Measurements from ENCODE around the gene FNDC3B. TPM values are rescaled to one million over a fixed set of nuclear protein-coding genes. Genes with fewer than 3 reads are reported as not detected.

FNDC3B gene
- total and polyA plus RNA-seq, 9 of the 15 experiments (the other 6 are each of a cell fraction or from before 2014, with no cell fraction given): 7.0 to 35.8 (median 16.2) TPM

DNA sequence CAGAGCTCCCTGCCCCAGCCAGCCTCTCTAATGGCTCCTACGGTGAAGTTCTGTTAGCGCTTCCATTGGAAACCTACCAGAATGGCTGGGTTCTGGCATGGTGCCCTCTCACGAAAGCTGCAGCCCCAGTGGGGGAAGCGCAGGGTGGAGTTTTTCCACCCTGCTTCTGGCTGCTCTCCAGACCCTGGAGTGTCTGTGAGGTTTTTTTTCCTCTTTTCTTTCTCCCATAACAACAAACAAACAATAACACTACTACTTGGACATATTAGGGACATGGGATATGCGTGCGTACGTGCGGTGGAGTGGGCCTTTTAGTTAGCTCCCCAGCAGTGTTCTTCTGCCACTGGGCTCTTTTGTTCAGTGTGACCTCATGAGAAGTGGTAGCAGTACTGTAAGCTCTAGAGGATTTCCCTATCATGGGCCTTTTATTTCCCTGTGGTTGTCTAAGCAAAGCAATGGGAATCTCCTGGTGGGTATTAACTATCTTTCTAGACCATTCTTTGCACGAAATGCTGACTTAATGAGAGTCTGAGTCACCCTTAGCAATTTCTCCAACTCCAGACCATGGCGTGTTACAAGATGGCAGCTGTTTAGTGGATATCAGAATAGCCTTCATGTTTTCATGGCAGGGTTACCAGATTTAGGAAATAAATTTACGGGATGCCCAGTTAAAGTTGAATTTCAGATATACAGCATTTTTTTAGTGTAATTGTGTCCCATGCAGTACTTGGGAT is 161.9 kb downstream of the FNDC3B start (continued):
- TF ChIP-seq MAFG (tag; conservative IDR thresholded peaks at IDR 0.05) (peak; percentile 16; the same call in 1 of the 2 replicates), RHOXF2B (CRISPR knock-in tag; conservative IDR thresholded peaks at IDR 0.05) (no peak), ZNF778 (CRISPR knock-in tag; IDR thresholded peaks at IDR 0.05) (no peak), ZNF589 (CRISPR knock-in tag; IDR thresholded peaks at IDR 0.05; ENCODE audit: low read depth) (peak; percentile 92), LCOR (CRISPR knock-in tag; IDR thresholded peaks at IDR 0.05) (no peak), ZC3H11A (IDR thresholded peaks at IDR 0.05; ENCODE audit: low read depth, low read length) (no peak), NFIC (IDR thresholded peaks at IDR 0.05) (peak; percentile 87), GATA2 (CRISPR knock-in tag; IDR thresholded peaks at IDR 0.05) (no peak), RUNX1 (IDR thresholded peaks at IDR 0.05; ENCODE audit: low read depth) (no peak), EP300 (IDR thresholded peaks at IDR 0.05; ENCODE audit: low read length) (0 out of 2 replicates have a peak, but pooled peaks have one; percentile 3), ZNF316 (IDR thresholded peaks at IDR 0.05) (0 out of 2 replicates have a peak, but pooled peaks have one; percentile 20), JUND (IDR thresholded peaks at IDR 0.05; ENCODE audit: borderline replicate concordance, low read depth, low read length) (peak; percentile 83), JUND (tag; IDR thresholded peaks at IDR 0.05; ENCODE audit: borderline replicate concordance, low read depth, low read length) (peak; percentile 68; the same call in 2 of the 3 replicates), SMARCA4 (IDR thresholded peaks at IDR 0.05) (peak; percentile 57; the same call in 1 of the 2 replicates), ETV5 (CRISPR knock-in tag; IDR thresholded peaks at IDR 0.05; ENCODE audit: low read depth) (no peak), ARNT (IDR thresholded peaks at IDR 0.05) (0 out of 4 replicates have a peak, but pooled peaks of 1 of the 2 experiments have one; percentile 55), KDM5B (IDR thresholded peaks at IDR 0.05; ENCODE audit: insufficient replicate concordance, low read depth, low read length) (no peak)
- TF ChIP-seq, protein P1, sequence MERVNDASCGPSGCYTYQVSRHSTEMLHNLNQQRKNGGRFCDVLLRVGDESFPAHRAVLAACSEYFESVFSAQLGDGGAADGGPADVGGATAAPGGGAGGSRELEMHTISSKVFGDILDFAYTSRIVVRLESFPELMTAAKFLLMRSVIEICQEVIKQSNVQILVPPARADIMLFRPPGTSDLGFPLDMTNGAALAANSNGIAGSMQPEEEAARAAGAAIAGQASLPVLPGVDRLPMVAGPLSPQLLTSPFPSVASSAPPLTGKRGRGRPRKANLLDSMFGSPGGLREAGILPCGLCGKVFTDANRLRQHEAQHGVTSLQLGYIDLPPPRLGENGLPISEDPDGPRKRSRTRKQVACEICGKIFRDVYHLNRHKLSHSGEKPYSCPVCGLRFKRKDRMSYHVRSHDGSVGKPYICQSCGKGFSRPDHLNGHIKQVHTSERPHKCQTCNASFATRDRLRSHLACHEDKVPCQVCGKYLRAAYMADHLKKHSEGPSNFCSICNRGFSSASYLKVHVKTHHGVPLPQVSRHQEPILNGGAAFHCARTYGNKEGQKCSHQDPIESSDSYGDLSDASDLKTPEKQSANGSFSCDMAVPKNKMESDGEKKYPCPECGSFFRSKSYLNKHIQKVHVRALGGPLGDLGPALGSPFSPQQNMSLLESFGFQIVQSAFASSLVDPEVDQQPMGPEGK (CRISPR knock-in tag; IDR thresholded peaks at IDR 0.05; ENCODE audit: borderline replicate concordance): no peak
- TF ChIP-seq, protein P2, sequence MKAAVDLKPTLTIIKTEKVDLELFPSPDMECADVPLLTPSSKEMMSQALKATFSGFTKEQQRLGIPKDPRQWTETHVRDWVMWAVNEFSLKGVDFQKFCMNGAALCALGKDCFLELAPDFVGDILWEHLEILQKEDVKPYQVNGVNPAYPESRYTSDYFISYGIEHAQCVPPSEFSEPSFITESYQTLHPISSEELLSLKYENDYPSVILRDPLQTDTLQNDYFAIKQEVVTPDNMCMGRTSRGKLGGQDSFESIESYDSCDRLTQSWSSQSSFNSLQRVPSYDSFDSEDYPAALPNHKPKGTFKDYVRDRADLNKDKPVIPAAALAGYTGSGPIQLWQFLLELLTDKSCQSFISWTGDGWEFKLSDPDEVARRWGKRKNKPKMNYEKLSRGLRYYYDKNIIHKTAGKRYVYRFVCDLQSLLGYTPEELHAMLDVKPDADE (conservative IDR thresholded peaks at IDR 0.05; ENCODE audit: control insufficient read depth, low read depth, low read length): no peak
- TF ChIP-seq, protein P3, sequence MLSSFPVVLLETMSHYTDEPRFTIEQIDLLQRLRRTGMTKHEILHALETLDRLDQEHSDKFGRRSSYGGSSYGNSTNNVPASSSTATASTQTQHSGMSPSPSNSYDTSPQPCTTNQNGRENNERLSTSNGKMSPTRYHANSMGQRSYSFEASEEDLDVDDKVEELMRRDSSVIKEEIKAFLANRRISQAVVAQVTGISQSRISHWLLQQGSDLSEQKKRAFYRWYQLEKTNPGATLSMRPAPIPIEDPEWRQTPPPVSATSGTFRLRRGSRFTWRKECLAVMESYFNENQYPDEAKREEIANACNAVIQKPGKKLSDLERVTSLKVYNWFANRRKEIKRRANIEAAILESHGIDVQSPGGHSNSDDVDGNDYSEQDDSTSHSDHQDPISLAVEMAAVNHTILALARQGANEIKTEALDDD (IDR thresholded peaks at IDR 0.05): peak; percentile 51; the same call in 1 of the 2 replicates
- TF ChIP-seq, protein P4, sequence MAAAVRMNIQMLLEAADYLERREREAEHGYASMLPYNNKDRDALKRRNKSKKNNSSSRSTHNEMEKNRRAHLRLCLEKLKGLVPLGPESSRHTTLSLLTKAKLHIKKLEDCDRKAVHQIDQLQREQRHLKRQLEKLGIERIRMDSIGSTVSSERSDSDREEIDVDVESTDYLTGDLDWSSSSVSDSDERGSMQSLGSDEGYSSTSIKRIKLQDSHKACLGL (CRISPR knock-in tag; IDR thresholded peaks at IDR 0.05; ENCODE audit: borderline replicate concordance, poor library complexity, severe bottlenecking): no peak
- TF ChIP-seq, protein P5, sequence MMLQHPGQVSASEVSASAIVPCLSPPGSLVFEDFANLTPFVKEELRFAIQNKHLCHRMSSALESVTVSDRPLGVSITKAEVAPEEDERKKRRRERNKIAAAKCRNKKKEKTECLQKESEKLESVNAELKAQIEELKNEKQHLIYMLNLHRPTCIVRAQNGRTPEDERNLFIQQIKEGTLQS (IDR thresholded peaks at IDR 0.05): peak; percentile 85
- TF ChIP-seq, protein P5 (CRISPR knock-in tag; conservative IDR thresholded peaks at IDR 0.05): no peak
